Posterior cingulate gyrus (tissue), 11 donors: ENCODE measurements around the gene DUOX1.

ENCODE experiments used
- DNase-seq, 10 donors: peaks; one replicate each; pipeline versions ENCODE4 v3.0.0 to v3.0.0-alpha.2; 2020 to 2021; ENCODE audit warnings: mixed read lengths in 3 of 10
- intact Hi-C: fragments of 100-400 bp; cut with DNase I; formaldehyde crosslinking; loops from one replicate; pipeline ENCODE4 v1.15.1; 2023

DUOX1 gene

GRCh38 chr15:45201869-45202268, 72.1 kb downstream of the DUOX1 start:
- no peak for DNase-seq
- intact Hi-C loops, result loop anchor here (5.0 kb wide), 1 partner anchor 200 kb away; a partner anchor contains a TSS

GRCh38 chr15:45203182-45203581, 73.4 kb downstream of the DUOX1 start:
- no peak for DNase-seq
- intact Hi-C loops, result loop anchor here (5.0 kb wide), 1 partner anchor 199 kb away; a partner anchor contains a TSS

- peak in 6 of 10 donors; percentile 45 to 93 (median 64) for DNase-seq
- intact Hi-C loops, result no loop called here
Measured at GRCh38 chr15:45205192-45205591, 75.4 kb downstream of the DUOX1 start.

GRCh38 chr15:45212493-45212892, 82.7 kb downstream of the DUOX1 start:
- intact Hi-C loops, result no loop called here

More at GRCh38 chr15:45212493-45212892, 82.7 kb downstream of the DUOX1 start:
- no peak for DNase-seq
